GM18511 (cell line): ENCODE measurements around the gene FTSJ1.
A peak's percentile ranks its signal among the peaks of the same experiment; 100 is the strongest.

Experiments
- ATAC-seq: cut with Tn5 transposase; IDR thresholded peaks from one replicate; pipeline ENCODE4 v1.9.1; 2021; ENCODE audit warnings: mild to moderate bottlenecking, moderate library complexity; ENCODE audit not compliant: unreplicated experiment

FTSJ1 gene

GRCh38 chrX:48470110-48470832, 5.7 kb upstream of the FTSJ1 start, which contains the start of gene SLC38A5:
Gene SLC38A5 (minus strand): TSS chrX:48470260. CDS start chrX:48467924, 2,336 bp downstream.
- no peak for ATAC-seq

GRCh38 chrX:48470833-48471118, 5.2 kb upstream of the FTSJ1 start:
- ATAC-seq = no peak

- ATAC-seq = no peak
Observed at GRCh38 chrX:48471504-48471903, 4.5 kb upstream of the FTSJ1 start.

- ATAC-seq = no peak
Observed at GRCh38 chrX:48472225-48472624, 3.8 kb upstream of the FTSJ1 start.

GRCh38 chrX:48472851-48473703, 2.9 kb upstream of the FTSJ1 start:
- ATAC-seq = no peak

GRCh38 chrX:48473704-48473990, 2.4 kb upstream of the FTSJ1 start:
- no peak for ATAC-seq

GRCh38 chrX:48474127-48474526, 1.9 kb upstream of the FTSJ1 start:
- no peak for ATAC-seq

- no peak for ATAC-seq
Observed at GRCh38 chrX:48474581-48474980, 1.4 kb upstream of the FTSJ1 start.

- peak; percentile 24 for ATAC-seq
Observed at GRCh38 chrX:48475296-48475695, 703 bp upstream of the FTSJ1 start.

GRCh38 chrX:48476919-48477318, 920 bp downstream of the FTSJ1 start:
- ATAC-seq = no peak

GRCh38 chrX:48477960-48478755, 2.2 kb downstream of the FTSJ1 start:
- no peak for ATAC-seq

GRCh38 chrX:48478806-48479205, 2.8 kb downstream of the FTSJ1 start:
- no peak for ATAC-seq

GRCh38 chrX:48480142-48480541, 4.1 kb downstream of the FTSJ1 start:
- no peak for ATAC-seq

GRCh38 chrX:48480583-48480982, 4.6 kb downstream of the FTSJ1 start:
- ATAC-seq = no peak

- ATAC-seq = no peak
Observed at GRCh38 chrX:48482526-48482925, 6.5 kb downstream of the FTSJ1 start.

- ATAC-seq = no peak
Observed at GRCh38 chrX:48487362-48487798, 11.4 kb downstream of the FTSJ1 start.

- ATAC-seq = no peak
Observed at GRCh38 chrX:48488034-48488433, 12.0 kb downstream of the FTSJ1 start.

- ATAC-seq = no peak
Observed at GRCh38 chrX:48489296-48489695, 13.3 kb downstream of the FTSJ1 start.

- no peak for ATAC-seq
Observed at GRCh38 chrX:48489892-48490291, 13.9 kb downstream of the FTSJ1 start.

GRCh38 chrX:48490661-48491060, 14.7 kb downstream of the FTSJ1 start:
- no peak for ATAC-seq

GRCh38 chrX:48491809-48492208, 15.8 kb downstream of the FTSJ1 start:
- no peak for ATAC-seq
